SW 1271 (cell line): ENCODE measurements around the gene LLGL1.

Source experiments
- DNase-seq, 2 experiments: peaks; one replicate each; lab custom pipeline; 2025; lab: John Stamatoyannopoulos, UW

LLGL1 gene

DNA sequence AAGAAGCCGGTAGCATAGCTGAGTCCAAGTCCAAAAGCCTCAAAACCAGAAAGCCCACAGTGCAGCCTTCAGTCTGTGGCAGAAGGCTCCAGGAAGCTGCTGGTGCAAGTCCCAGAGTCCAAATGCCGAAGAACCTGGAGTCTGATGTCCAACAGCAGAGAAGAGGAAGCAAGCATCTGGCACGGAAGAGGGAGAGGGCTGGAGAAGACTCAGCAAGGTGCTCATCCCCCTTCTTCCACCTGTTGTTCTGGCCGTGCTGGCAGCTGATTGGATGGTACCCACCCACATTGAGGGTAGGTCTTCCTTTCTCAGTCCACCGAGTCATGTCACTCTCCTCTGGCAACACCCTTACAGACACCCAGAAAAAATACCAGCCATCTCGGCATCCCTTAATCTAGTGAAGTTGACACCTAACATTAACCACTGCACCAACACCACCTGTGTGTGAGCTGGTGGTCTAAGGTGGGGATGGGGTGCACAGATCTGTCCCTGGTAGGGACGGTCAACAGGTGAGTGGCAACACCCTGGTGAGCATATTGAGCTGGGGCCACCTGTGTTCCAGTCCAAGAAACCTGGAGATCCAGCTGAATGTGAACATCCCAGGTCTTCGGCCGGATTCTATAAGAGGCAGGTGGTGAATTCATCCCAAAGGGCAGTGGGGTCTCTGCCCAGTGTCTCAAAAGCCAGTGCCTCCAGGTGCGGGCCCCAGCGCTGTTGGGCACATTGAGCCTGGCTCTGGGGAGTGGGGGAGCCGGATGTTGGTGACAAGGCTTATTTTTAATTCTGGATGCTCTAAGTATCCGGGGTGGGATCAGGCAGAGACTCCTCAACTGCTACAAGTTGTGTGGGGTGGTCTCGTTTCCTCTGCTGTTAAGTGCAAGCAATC lies 44.9 kb downstream of the LLGL1 start:
- no peak for DNase-seq

DNA sequence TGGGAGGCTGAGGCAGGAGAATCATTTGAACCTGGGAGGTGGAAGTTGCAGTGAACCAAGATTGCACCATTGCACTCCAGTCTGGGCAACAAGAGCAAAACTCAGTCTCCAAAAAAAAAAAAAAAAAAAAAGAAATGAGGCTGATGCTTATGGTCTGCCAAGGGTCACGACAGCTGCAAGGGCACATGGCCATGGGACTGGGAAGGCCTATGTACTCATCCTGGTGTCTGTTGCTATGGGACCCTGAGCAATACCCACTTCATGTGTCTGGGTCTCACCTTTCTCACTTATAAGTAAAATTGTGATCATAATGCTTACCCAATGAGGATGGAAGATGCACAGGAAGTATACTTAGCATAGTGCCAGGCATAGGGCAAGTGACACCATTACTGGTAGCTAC lies 51.6 kb downstream of the LLGL1 start:
- DNase-seq = no peak

DNA sequence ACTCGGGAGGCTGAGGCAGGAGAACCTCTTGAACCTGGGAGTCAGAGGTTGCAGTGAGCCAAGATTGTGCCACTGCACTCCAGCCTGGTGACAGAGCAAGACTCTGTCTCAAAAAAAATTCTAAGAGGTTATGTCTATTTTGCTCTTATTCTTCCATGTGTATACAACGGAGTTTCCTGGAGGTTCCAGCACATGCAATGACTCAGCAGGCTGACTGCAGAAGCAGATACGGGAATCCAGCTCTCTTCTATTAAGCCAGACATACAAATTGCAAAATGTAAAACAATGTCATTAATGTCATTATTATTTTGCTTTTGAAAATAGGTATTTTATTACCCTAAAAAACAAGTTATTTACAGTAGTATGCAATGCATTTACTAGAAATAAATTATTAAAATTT lies 53.4 kb downstream of the LLGL1 start:
- no peak for DNase-seq

GRCh38 chr17:18280249-18280648 lies 54.8 kb downstream of the LLGL1 start:
- no peak for DNase-seq

- no peak for DNase-seq
Measured at GRCh38 chr17:18280766-18281371, 55.4 kb downstream of the LLGL1 start.

DNA sequence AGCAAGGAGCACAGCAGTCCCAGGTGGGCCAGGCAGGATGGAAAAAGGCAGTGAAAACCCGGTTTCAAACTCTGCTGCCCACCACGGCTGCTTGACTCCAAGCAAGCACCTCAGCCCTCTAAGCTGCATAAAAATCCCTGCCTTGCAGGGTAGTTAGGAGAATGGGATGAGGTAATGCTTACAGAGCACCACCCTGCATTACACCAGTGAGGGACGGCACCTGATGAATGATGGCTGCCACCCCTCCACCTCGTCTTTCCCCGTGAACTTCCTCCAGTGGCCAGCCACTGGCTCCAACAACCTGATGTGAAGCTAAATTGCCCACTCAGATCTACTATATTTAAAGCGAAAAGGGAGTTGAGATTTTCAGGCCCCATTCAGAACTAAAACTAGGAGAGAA lies 56.4 kb downstream of the LLGL1 start:
- DNase-seq = no peak

DNA sequence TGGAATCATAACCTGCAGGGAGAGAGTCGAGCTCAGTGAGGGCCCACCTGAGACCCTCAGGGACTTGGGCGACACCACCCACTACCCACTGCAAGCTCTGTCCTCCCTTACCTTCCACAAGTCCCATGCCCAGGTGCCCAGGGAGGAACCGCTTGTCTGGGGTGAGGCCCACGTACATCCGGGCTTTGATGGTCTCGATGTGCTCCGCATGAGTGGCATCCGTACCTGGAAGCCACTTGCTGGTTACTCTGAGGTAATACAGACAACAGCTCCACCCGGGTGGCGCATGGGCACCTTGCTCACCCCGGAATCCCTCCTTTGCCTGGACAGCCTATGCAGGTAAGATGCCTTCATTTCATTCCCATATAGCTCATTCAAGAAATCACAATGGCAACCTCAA lies 59.9 kb downstream of the LLGL1 start:
- no peak for DNase-seq

GRCh38 chr17:18291718-18292540 lies 66.5 kb downstream of the LLGL1 start:
- no peak for DNase-seq
